ENCODE data around the gene TPRN.

TPRN gene

GRCh38 chr9:137160054-137160425, 40.5 kb downstream of the TPRN start:
- no peaks in the 10 kb centered on the region for H3K27me3 ChIP-seq (ENCODE audit: low read length)
- no peaks in the 10 kb centered on the region for H3F3A ChIP-seq (ENCODE audit: insufficient read depth)
- no peak overlapping the region for H3K4me2 ChIP-seq (ENCODE audit: low read depth, low read length, poor library complexity, severe bottlenecking)
- TF ChIP-seq CTCF (IDR thresholded peaks at IDR 0.05; ENCODE audit: insufficient read depth, low read length, poor library complexity, severe bottlenecking) = no peak
- TF ChIP-seq EZH2phosphoT487 (conservative IDR thresholded peaks at IDR 0.05; ENCODE audit: low read length) = no peak
- H3K4me3 ChIP-seq (ENCODE audit: insufficient read depth, low read length, poor library complexity, severe bottlenecking) = no peak overlapping the region
- H3K27ac ChIP-seq (ENCODE audit: low read depth, low read length) = no peak overlapping the region
- H3K9ac ChIP-seq (ENCODE audit: low read length) = no peak overlapping the region
- H3K9me2 ChIP-seq (replicated peaks; ENCODE audit: insufficient read depth, low read length) = no peaks in the 10 kb centered on the region
- H2AFZ ChIP-seq (ENCODE audit: low read depth, low read length, severe bottlenecking) = no peak overlapping the region
- H3K79me2 ChIP-seq (ENCODE audit: insufficient read depth, low read length) = no peaks in the 10 kb centered on the region
- no peaks in the 10 kb centered on the region for H3K36me3 ChIP-seq (ENCODE audit: low read length)
- no peaks in the 10 kb centered on the region for H4K20me1 ChIP-seq (ENCODE audit: low read depth, low read length)
- H3K9me3 ChIP-seq (ENCODE audit: insufficient read depth, low read length) = no peaks in the 10 kb centered on the region

- Histone ChIP-seq H3K4me2 (ENCODE audit: low read depth, low read length, poor library complexity, severe bottlenecking) (no peak overlapping the region), H3K4me3 (ENCODE audit: insufficient read depth, low read length, poor library complexity, severe bottlenecking) (no peak overlapping the region), H3F3A (ENCODE audit: insufficient read depth) (no peaks in the 10 kb centered on the region), H4K20me1 (ENCODE audit: low read depth, low read length) (no peaks in the 10 kb centered on the region), H3K9ac (ENCODE audit: low read length) (no peak overlapping the region), H3K9me3 (ENCODE audit: insufficient read depth, low read length) (no peaks in the 10 kb centered on the region), H3K79me2 (ENCODE audit: insufficient read depth, low read length) (no peaks in the 10 kb centered on the region), H3K27ac (ENCODE audit: low read depth, low read length) (no peak overlapping the region), H3K36me3 (ENCODE audit: low read length) (no peaks in the 10 kb centered on the region), H3K9me2 (replicated peaks; ENCODE audit: insufficient read depth, low read length) (no peaks in the 10 kb centered on the region), H2AFZ (ENCODE audit: low read depth, low read length, severe bottlenecking) (no peak overlapping the region), H3K27me3 (ENCODE audit: low read length) (no peaks in the 10 kb centered on the region)
- no peak for TF ChIP-seq EZH2phosphoT487 (conservative IDR thresholded peaks at IDR 0.05; ENCODE audit: low read length)
- TF ChIP-seq CTCF (IDR thresholded peaks at IDR 0.05; ENCODE audit: insufficient read depth, low read length, poor library complexity, severe bottlenecking) = no peak
These were observed 41.2 kb downstream of the TPRN start for GRCh38 chr9:137159105-137160053.

- TF ChIP-seq EZH2phosphoT487 (conservative IDR thresholded peaks at IDR 0.05; ENCODE audit: low read length) = no peak
- no peak for TF ChIP-seq CTCF (IDR thresholded peaks at IDR 0.05; ENCODE audit: insufficient read depth, low read length, poor library complexity, severe bottlenecking)
- Histone ChIP-seq H3F3A (ENCODE audit: insufficient read depth) (no peaks in the 10 kb centered on the region), H3K27ac (ENCODE audit: low read depth, low read length) (no peak overlapping the region), H3K79me2 (ENCODE audit: insufficient read depth, low read length) (no peaks in the 10 kb centered on the region), H2AFZ (ENCODE audit: low read depth, low read length, severe bottlenecking) (no peak overlapping the region), H3K9me3 (ENCODE audit: insufficient read depth, low read length) (no peaks in the 10 kb centered on the region), H3K9ac (ENCODE audit: low read length) (no peak overlapping the region), H3K36me3 (ENCODE audit: low read length) (no peaks in the 10 kb centered on the region), H3K4me3 (ENCODE audit: insufficient read depth, low read length, poor library complexity, severe bottlenecking) (no peak overlapping the region), H3K4me2 (ENCODE audit: low read depth, low read length, poor library complexity, severe bottlenecking) (no peak overlapping the region), H3K9me2 (replicated peaks; ENCODE audit: insufficient read depth, low read length) (no peaks in the 10 kb centered on the region), H4K20me1 (ENCODE audit: low read depth, low read length) (no peaks in the 10 kb centered on the region), H3K27me3 (ENCODE audit: low read length) (no peaks in the 10 kb centered on the region)
These were observed 41.9 kb downstream of the TPRN start for GRCh38 chr9:137158625-137159024.
